ENCODE results near the gene ADGRV1. TPM values are rescaled to one million over a fixed set of nuclear protein-coding genes. Genes with fewer than 3 reads are reported as not detected.

ADGRV1 gene
- total and polyA plus RNA-seq, 9 of the 15 experiments (the other 6 are each of a cell fraction or from before 2014, with no cell fraction given), result 21.7 to 156 (median 58.2) TPM

GRCh38 chr5:90644132-90644531, 85.5 kb downstream of the ADGRV1 start (continued):
- TF ChIP-seq, protein P1, sequence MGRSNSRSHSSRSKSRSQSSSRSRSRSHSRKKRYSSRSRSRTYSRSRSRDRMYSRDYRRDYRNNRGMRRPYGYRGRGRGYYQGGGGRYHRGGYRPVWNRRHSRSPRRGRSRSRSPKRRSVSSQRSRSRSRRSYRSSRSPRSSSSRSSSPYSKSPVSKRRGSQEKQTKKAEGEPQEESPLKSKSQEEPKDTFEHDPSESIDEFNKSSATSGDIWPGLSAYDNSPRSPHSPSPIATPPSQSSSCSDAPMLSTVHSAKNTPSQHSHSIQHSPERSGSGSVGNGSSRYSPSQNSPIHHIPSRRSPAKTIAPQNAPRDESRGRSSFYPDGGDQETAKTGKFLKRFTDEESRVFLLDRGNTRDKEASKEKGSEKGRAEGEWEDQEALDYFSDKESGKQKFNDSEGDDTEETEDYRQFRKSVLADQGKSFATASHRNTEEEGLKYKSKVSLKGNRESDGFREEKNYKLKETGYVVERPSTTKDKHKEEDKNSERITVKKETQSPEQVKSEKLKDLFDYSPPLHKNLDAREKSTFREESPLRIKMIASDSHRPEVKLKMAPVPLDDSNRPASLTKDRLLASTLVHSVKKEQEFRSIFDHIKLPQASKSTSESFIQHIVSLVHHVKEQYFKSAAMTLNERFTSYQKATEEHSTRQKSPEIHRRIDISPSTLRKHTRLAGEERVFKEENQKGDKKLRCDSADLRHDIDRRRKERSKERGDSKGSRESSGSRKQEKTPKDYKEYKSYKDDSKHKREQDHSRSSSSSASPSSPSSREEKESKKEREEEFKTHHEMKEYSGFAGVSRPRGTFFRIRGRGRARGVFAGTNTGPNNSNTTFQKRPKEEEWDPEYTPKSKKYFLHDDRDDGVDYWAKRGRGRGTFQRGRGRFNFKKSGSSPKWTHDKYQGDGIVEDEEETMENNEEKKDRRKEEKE (IDR thresholded peaks at IDR 0.05; ENCODE audit: borderline replicate concordance in 1 of 2, control insufficient read depth in 1 of 2, low read depth in 2 of 2, low read length in 1 of 2), result no peak
- TF ChIP-seq NFE2 (IDR thresholded peaks at IDR 0.05; ENCODE audit: low read depth) (no peak; the same call in 1 of the 2 replicates), TBP (optimal IDR thresholded peaks at IDR 0.05; ENCODE audit: low read depth, low read length) (peak; percentile 70), CEBPG (CRISPR knock-in tag; IDR thresholded peaks at IDR 0.05) (no peak), CEBPG (tag; conservative IDR thresholded peaks at IDR 0.05 in 1 of 2, IDR thresholded peaks at IDR 0.05 in 1 of 2) (no peak), MCM7 (IDR thresholded peaks at IDR 0.05) (no peak), HLTF (IDR thresholded peaks at IDR 0.05) (no peak), YY1 (IDR thresholded peaks at IDR 0.05; ENCODE audit: borderline replicate concordance in 1 of 3, control insufficient read depth in 1 of 3, extremely low read depth in 1 of 3, insufficient read depth in 3 of 3, insufficient read length in 1 of 3, insufficient replicate concordance in 2 of 3, low read depth in 1 of 3, low read length in 2 of 3) (no peak), JUNB (CRISPR knock-in tag; conservative IDR thresholded peaks at IDR 0.05) (no peak), GABPB2 (CRISPR knock-in tag; conservative IDR thresholded peaks at IDR 0.05) (no peak), ZNF24 (IDR thresholded peaks at IDR 0.05) (peak; percentile 85; the same call in 1 of the 2 replicates), MXD1 (CRISPR knock-in tag; IDR thresholded peaks at IDR 0.05; ENCODE audit: borderline replicate concordance, poor library complexity, severe bottlenecking) (no peak), HDAC2 (IDR thresholded peaks at IDR 0.05) (no peak), ZNF518B (CRISPR knock-in tag; IDR thresholded peaks at IDR 0.05) (no peak), ZNF232 (CRISPR knock-in tag; IDR thresholded peaks at IDR 0.05) (no peak)
- TF ChIP-seq, protein P2, sequence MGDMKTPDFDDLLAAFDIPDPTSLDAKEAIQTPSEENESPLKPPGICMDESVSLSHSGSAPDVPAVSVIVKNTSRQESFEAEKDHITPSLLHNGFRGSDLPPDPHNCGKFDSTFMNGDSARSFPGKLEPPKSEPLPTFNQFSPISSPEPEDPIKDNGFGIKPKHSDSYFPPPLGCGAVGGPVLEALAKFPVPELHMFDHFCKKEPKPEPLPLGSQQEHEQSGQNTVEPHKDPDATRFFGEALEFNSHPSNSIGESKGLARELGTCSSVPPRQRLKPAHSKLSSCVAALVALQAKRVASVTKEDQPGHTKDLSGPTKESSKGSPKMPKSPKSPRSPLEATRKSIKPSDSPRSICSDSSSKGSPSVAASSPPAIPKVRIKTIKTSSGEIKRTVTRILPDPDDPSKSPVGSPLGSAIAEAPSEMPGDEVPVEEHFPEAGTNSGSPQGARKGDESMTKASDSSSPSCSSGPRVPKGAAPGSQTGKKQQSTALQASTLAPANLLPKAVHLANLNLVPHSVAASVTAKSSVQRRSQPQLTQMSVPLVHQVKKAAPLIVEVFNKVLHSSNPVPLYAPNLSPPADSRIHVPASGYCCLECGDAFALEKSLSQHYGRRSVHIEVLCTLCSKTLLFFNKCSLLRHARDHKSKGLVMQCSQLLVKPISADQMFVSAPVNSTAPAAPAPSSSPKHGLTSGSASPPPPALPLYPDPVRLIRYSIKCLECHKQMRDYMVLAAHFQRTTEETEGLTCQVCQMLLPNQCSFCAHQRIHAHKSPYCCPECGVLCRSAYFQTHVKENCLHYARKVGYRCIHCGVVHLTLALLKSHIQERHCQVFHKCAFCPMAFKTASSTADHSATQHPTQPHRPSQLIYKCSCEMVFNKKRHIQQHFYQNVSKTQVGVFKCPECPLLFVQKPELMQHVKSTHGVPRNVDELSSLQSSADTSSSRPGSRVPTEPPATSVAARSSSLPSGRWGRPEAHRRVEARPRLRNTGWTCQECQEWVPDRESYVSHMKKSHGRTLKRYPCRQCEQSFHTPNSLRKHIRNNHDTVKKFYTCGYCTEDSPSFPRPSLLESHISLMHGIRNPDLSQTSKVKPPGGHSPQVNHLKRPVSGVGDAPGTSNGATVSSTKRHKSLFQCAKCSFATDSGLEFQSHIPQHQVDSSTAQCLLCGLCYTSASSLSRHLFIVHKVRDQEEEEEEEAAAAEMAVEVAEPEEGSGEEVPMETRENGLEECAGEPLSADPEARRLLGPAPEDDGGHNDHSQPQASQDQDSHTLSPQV (IDR thresholded peaks at IDR 0.05), result peak; percentile 89

Data from K562 (cell line).